T-helper 17 cell (primary cell): ENCODE measurements around the gene LEO1. TPM values are rescaled to one million over a fixed set of nuclear protein-coding genes. Genes with fewer than 3 reads are reported as not detected.

Experiments
- ATAC-seq: fragments of 150-1000 bp; cut with Tn5 transposase; 2 replicates; pipeline ENCODE4 v1.10.0; 2021; ENCODE audit warnings: mild to moderate bottlenecking, moderate library complexity
- DNase-seq, 3 donors: peaks; one replicate each; pipeline versions ENCODE4 v3.0.0 to v3.0.0-alpha.2; 2020 to 2021
- H3K9me3 ChIP-seq: one replicate; pipeline ENCODE4 v1.7.0; 2013; ENCODE audit warnings: low read length, mild to moderate bottlenecking; ENCODE audit not compliant: control insufficient read depth, poor library complexity, severe bottlenecking
- H3K27ac Mint-ChIP-seq: one replicate; pipeline ENCODE4 v1.8.0; 2022; ENCODE audit warnings: mild to moderate bottlenecking, moderate library complexity, mixed read lengths
- H3K27me3 Mint-ChIP-seq: one replicate; pipeline ENCODE4 v1.8.0; 2022; ENCODE audit warnings: mixed read lengths
- H3K36me3 Mint-ChIP-seq: one replicate; pipeline ENCODE4 v1.8.0; 2022; ENCODE audit warnings: low read depth, mixed read lengths
- H3K4me1 Mint-ChIP-seq: one replicate; pipeline ENCODE4 v1.8.0; 2022; ENCODE audit warnings: mild to moderate bottlenecking, mixed read lengths
- H3K4me3 Mint-ChIP-seq: one replicate; pipeline ENCODE4 v1.8.0; 2022; ENCODE audit warnings: mild to moderate bottlenecking, moderate library complexity, mixed read lengths
- total RNA-seq, 4 donors: library from RNA in 2 of 4; stranded (reverse) in 2 of 4; gene quantifications; one replicate each; pipeline ENCODE4 v1.2.3 and lab custom pipeline; 2022 to 2026

The LEO1 gene
- total RNA-seq, 2 donors from 2014 or later = 8.8 to 9.4 TPM

- Mint-ChIP-seq H3K36me3 (no peaks in the 10 kb centered on the region), H3K27ac (peak overlapping the region; percentile 95), H3K4me3 (peak overlapping the region; percentile 87), H3K4me1 (peaks cover 14% of the 10 kb centered on the region), H3K27me3 (no peaks in the 10 kb centered on the region)
- ATAC-seq (peak; percentile 97), DNase-seq (no peak)
- H3K9me3 ChIP-seq = no peaks in the 10 kb centered on the region
These were observed 10.6 kb upstream of the LEO1 start for GRCh38 chr15:51982013-51982769.

DNA sequence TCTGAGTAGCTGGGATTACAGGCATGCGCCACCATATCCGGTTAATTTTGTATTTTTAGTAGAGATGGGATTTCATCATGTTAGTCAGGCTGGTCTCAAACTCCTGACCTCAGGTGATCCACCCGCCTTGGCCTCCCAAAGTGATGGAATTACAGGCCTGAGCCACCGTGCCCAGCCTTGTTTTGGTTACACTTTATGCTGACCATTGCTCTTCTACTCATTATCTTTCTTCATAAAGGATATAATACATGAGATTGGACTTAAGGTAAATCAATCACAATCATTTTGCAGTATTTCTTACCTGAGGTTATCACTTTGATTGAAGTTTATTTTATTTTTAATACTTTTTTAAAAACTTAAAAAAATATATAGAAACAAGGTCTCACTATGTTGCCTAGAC, 2.2 kb upstream of the LEO1 start:
- no peaks in the 10 kb centered on the region for H3K9me3 ChIP-seq
- ATAC-seq = no peak
- Mint-ChIP-seq H3K4me3 (no peak overlapping the region), H3K27ac (no peak overlapping the region), H3K36me3 (peaks cover 7% of the 10 kb centered on the region), H3K27me3 (no peaks in the 10 kb centered on the region), H3K4me1 (peaks cover 17% of the 10 kb centered on the region)
- DNase-seq = no peak

GRCh38 chr15:51973220-51973619, 1.6 kb upstream of the LEO1 start:
- ATAC-seq (no peak), DNase-seq (no peak)
- Mint-ChIP-seq H3K4me1 (peaks cover 16% of the 10 kb centered on the region), H3K4me3 (no peak overlapping the region), H3K36me3 (peaks cover 7% of the 10 kb centered on the region), H3K27ac (no peak overlapping the region), H3K27me3 (no peaks in the 10 kb centered on the region)
- no peaks in the 10 kb centered on the region for H3K9me3 ChIP-seq

DNA sequence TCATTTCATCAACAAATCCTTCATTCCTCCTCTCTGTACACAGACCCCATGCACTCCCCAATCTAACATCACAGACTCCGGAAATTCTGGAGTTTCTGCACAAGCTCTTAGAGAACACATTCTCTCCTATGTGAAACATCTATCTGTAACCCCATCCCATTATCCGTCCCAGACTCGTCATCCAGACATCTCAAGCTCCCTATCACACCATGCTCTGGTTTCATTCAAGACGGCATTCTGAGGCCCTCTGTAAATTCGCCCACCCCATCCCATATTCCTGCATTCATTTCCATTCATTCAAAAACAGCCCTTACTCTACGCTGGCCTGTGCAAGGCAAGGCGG, 575 bp downstream of the LEO1 start:
- Mint-ChIP-seq H3K4me1 (peaks cover 19% of the 10 kb centered on the region), H3K27me3 (no peaks in the 10 kb centered on the region), H3K4me3 (peak overlapping the region; percentile 99), H3K27ac (peak overlapping the region; percentile 100), H3K36me3 (peaks cover 7% of the 10 kb centered on the region)
- peaks cover 4% of the 10 kb centered on the region for H3K9me3 ChIP-seq
- no peak for ATAC-seq
- DNase-seq = no peak

DNA sequence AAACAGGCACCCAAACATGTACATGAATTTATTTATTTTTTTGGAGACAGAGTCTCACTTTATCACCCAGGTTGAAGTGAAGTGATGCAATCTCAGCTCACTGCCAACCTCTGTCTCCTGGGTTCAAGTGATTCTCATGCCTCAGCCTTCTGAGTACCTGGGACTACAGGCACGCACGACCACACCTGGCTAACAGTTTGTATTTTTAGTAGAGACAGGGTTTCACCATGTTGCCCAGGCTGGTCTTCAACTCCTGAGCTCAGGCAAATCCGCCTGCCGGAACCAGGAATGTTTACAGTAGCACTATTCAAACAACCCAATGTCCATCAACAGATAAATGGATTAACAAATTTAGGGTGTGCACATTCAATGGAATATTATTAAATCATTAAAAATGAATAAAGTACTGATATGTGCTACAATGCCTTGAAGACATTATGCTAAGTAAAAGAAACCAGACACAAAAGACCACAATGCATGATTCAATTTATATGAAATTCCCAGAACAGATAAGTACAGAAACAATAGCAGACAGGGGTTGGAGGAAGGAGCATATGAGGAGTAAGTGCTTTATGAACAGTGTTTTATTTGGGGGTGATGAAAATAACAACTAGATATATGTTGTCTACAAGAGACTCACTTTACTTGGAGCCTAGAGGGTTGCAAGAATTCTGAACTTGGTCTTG, 1.3 kb downstream of the LEO1 start:
- peaks cover 27% of the 10 kb centered on the region for H3K4me1 Mint-ChIP-seq
- H3K9me3 ChIP-seq = peaks cover 4% of the 10 kb centered on the region
- peak overlapping the region; percentile 99 for H3K4me3 Mint-ChIP-seq
- no peaks in the 10 kb centered on the region for H3K27me3 Mint-ChIP-seq
- peak overlapping the region; percentile 100 for H3K27ac Mint-ChIP-seq
- H3K36me3 Mint-ChIP-seq = peaks cover 12% of the 10 kb centered on the region
- no peak for DNase-seq
- ATAC-seq = no peak

- Mint-ChIP-seq H3K4me3 (peak overlapping the region; percentile 99), H3K36me3 (peaks cover 12% of the 10 kb centered on the region), H3K4me1 (peaks cover 27% of the 10 kb centered on the region), H3K27ac (peak overlapping the region; percentile 100), H3K27me3 (no peaks in the 10 kb centered on the region)
- ATAC-seq (no peak), DNase-seq (no peak)
- H3K9me3 ChIP-seq = peaks cover 4% of the 10 kb centered on the region
These were observed 1.9 kb downstream of the LEO1 start for GRCh38 chr15:51969728-51970127.

DNA sequence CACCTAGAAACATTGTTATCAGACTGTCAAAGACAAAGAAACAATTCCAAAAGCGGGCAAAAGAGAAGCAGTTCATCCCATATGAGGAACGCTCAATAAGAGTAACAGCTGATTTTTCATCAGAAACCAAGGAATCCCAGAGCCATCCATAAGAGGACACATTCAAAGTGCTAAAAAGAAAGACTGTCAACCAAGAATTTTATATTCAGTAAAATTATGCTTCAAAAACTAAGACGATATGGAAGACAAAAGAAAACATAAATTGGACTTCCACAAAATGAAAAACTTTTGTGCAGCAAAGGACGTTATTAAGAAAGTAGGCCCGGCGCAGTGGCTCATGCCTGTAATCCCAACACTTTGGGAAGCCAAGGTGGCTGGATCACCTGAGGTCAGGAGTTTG, 4.0 kb downstream of the LEO1 start:
- peaks cover 4% of the 10 kb centered on the region for H3K9me3 ChIP-seq
- no peak for ATAC-seq
- Mint-ChIP-seq H3K27ac (no peak overlapping the region), H3K4me3 (no peak overlapping the region), H3K36me3 (peaks cover 12% of the 10 kb centered on the region), H3K27me3 (no peaks in the 10 kb centered on the region), H3K4me1 (peaks cover 27% of the 10 kb centered on the region)
- no peak for DNase-seq

GRCh38 chr15:51966192-51966591, 5.4 kb downstream of the LEO1 start:
- ATAC-seq (no peak), DNase-seq (no peak)
- Mint-ChIP-seq H3K27me3 (no peaks in the 10 kb centered on the region), H3K4me1 (peaks cover 22% of the 10 kb centered on the region), H3K27ac (no peak overlapping the region), H3K4me3 (no peak overlapping the region), H3K36me3 (peaks cover 7% of the 10 kb centered on the region)
- peaks cover 4% of the 10 kb centered on the region for H3K9me3 ChIP-seq

DNA sequence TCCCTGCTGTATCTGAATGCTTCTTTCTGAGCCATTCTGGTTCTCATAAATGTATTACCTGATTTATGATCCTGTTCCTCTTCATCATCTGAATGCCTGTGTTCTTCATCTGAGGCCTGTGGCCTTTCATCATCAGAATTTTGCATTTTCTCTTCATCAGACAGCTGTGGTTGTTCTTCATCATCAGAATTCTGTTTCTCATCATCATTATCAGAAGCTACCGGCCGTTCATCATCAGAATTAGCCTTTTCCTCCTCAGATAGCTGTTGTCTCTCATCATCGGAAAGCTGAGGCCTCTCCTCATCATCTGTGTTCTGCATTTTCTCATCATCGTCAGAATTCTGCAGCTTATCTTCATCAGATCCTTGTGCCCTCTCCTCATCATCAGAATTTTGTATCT, 5.9 kb downstream of the LEO1 start:
- DNase-seq (no peak), ATAC-seq (no peak)
- Mint-ChIP-seq H3K4me3 (no peak overlapping the region), H3K27me3 (no peaks in the 10 kb centered on the region), H3K36me3 (peaks cover 5% of the 10 kb centered on the region), H3K4me1 (peaks cover 17% of the 10 kb centered on the region), H3K27ac (no peak overlapping the region)
- peaks cover 4% of the 10 kb centered on the region for H3K9me3 ChIP-seq

DNA sequence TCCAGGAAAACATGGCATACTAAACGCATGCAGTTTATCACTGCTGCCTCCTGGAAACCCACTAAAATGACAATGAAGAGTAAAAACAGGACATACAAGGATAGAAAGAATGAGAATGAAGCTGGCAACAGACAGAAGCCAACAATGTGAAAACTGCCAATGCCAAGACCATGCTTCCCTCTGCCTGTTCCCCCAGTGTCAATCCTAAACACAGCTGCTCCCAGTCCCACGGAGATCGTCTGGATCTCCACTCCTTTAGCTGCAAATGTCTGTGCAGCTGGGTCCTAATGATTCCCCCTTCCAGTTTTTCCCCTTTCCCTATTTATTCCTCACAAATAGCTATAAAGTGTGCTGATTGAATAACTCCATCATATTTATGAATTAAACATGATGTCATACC, 16.1 kb downstream of the LEO1 start:
- Mint-ChIP-seq H3K4me3 (no peak overlapping the region), H3K27ac (peak overlapping the region; percentile 34), H3K36me3 (peaks cover 7% of the 10 kb centered on the region), H3K27me3 (no peaks in the 10 kb centered on the region), H3K4me1 (no peaks in the 10 kb centered on the region)
- H3K9me3 ChIP-seq = no peaks in the 10 kb centered on the region
- ATAC-seq = no peak
- no peak for DNase-seq

DNA sequence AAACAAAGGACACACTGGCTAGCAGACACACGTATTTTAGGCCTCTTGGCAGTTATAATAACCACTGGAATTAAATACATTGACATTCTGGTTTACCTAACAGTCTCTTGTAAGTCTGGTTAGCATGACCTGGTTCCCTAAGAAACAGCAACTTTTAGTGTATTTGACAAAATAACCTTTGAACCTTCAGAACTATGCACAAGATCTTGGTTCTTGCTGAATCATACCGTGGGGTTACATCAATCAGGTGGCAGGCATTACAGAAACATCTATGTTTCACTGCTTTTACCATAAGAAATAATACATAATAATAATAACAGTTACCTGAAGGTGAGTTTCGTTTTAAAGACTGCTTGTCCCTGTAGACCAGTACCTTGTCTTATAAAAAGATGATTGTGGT, 18.8 kb downstream of the LEO1 start:
- DNase-seq (no peak), ATAC-seq (no peak)
- Mint-ChIP-seq H3K27me3 (no peaks in the 10 kb centered on the region), H3K27ac (peak overlapping the region; percentile 72), H3K4me3 (no peak overlapping the region), H3K36me3 (peaks cover 12% of the 10 kb centered on the region), H3K4me1 (no peaks in the 10 kb centered on the region)
- no peaks in the 10 kb centered on the region for H3K9me3 ChIP-seq

DNA sequence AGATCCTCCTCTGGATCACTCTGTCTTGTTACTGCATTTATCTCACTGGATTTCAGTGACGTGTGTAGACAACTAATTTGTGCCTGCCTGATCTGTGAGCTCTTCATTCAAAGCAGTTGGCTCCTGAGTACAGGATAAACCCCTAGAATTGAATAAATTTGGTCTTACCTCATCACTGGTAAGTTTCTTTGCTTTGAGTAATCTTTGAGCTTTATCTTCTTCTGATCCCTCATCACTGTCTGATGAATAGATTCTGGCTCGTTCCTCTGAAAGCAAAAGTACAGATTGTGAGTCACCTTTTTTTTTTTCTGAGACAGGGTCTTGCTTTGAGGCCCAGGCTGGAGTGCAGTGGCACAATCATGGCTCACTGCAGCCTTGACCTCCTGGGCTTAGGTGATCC, 24.5 kb downstream of the LEO1 start:
- peak overlapping the region; percentile 49 for H3K27ac Mint-ChIP-seq
- H3K27me3 Mint-ChIP-seq = no peaks in the 10 kb centered on the region
- no peaks in the 10 kb centered on the region for H3K9me3 ChIP-seq
- no peak overlapping the region for H3K4me3 Mint-ChIP-seq
- ATAC-seq (no peak), DNase-seq (no peak)
- peaks cover 7% of the 10 kb centered on the region for H3K4me1 Mint-ChIP-seq
- peaks cover 18% of the 10 kb centered on the region for H3K36me3 Mint-ChIP-seq

GRCh38 chr15:51939216-51939615, 32.4 kb downstream of the LEO1 start:
- H3K27me3 Mint-ChIP-seq = no peaks in the 10 kb centered on the region
- no peak overlapping the region for H3K4me3 Mint-ChIP-seq
- no peak overlapping the region for H3K27ac Mint-ChIP-seq
- H3K4me1 Mint-ChIP-seq = peaks cover 9% of the 10 kb centered on the region
- no peaks in the 10 kb centered on the region for H3K9me3 ChIP-seq
- no peak for ATAC-seq
- no peak for DNase-seq
- peaks cover 8% of the 10 kb centered on the region for H3K36me3 Mint-ChIP-seq

- H3K27ac Mint-ChIP-seq = no peak overlapping the region
These were observed 33.3 kb downstream of the LEO1 start for GRCh38 chr15:51938286-51938685.

More at GRCh38 chr15:51938286-51938685, 33.3 kb downstream of the LEO1 start:
- DNase-seq (no peak), ATAC-seq (no peak)
- H3K4me3 Mint-ChIP-seq = no peak overlapping the region
- H3K36me3 Mint-ChIP-seq = peaks cover 2% of the 10 kb centered on the region
- H3K27me3 Mint-ChIP-seq = no peaks in the 10 kb centered on the region
- H3K4me1 Mint-ChIP-seq = peaks cover 5% of the 10 kb centered on the region
- H3K9me3 ChIP-seq = no peaks in the 10 kb centered on the region
